ENCODE results near the gene SLIT3.

SLIT3 gene

GRCh38 chr5:169039592-169039991 is 261.3 kb downstream of the SLIT3 start:
- no peak for DNase-seq
- Histone ChIP-seq H3K36me3 (ENCODE audit: control insufficient read depth, insufficient read depth, low read length) (no peaks in the 10 kb centered on the region), H3K27me3 (replicated peaks; ENCODE audit: control insufficient read depth, insufficient read depth, low read length, poor library complexity, severe bottlenecking) (no peaks in the 10 kb centered on the region), H3K4me3 (ENCODE audit: insufficient read depth, low read depth, low read length, poor library complexity, severe bottlenecking) (no peak overlapping the region), H3K4me1 (ENCODE audit: control insufficient read depth, insufficient read depth, low read length, poor library complexity, severe bottlenecking) (no peaks in the 10 kb centered on the region), H3K9me3 (ENCODE audit: control insufficient read depth, low read length) (no peaks in the 10 kb centered on the region), H3K27ac (ENCODE audit: insufficient read depth, low read length, poor library complexity, severe bottlenecking) (no peak overlapping the region)

GRCh38 chr5:169037466-169037865 is 263.5 kb downstream of the SLIT3 start:
- no peak for DNase-seq
- Histone ChIP-seq H3K4me1 (ENCODE audit: control insufficient read depth, insufficient read depth, low read length, poor library complexity, severe bottlenecking) (no peaks in the 10 kb centered on the region), H3K36me3 (ENCODE audit: control insufficient read depth, insufficient read depth, low read length) (no peaks in the 10 kb centered on the region), H3K9me3 (ENCODE audit: control insufficient read depth, low read length) (no peaks in the 10 kb centered on the region), H3K27me3 (replicated peaks; ENCODE audit: control insufficient read depth, insufficient read depth, low read length, poor library complexity, severe bottlenecking) (no peaks in the 10 kb centered on the region), H3K27ac (ENCODE audit: insufficient read depth, low read length, poor library complexity, severe bottlenecking) (no peak overlapping the region), H3K4me3 (ENCODE audit: insufficient read depth, low read depth, low read length, poor library complexity, severe bottlenecking) (no peak overlapping the region)

- H3K27ac ChIP-seq (ENCODE audit: insufficient read depth, low read length, poor library complexity, severe bottlenecking): no peak overlapping the region
- H3K36me3 ChIP-seq (ENCODE audit: control insufficient read depth, insufficient read depth, low read length): no peaks in the 10 kb centered on the region
- no peaks in the 10 kb centered on the region for H3K9me3 ChIP-seq (ENCODE audit: control insufficient read depth, low read length)
- H3K4me3 ChIP-seq (ENCODE audit: insufficient read depth, low read depth, low read length, poor library complexity, severe bottlenecking): no peak overlapping the region
- no peaks in the 10 kb centered on the region for H3K27me3 ChIP-seq (replicated peaks; ENCODE audit: control insufficient read depth, insufficient read depth, low read length, poor library complexity, severe bottlenecking)
- DNase-seq: no peak
- H3K4me1 ChIP-seq (ENCODE audit: control insufficient read depth, insufficient read depth, low read length, poor library complexity, severe bottlenecking): no peaks in the 10 kb centered on the region
These were observed 264.7 kb downstream of the SLIT3 start for GRCh38 chr5:169036079-169036805.

GRCh38 chr5:169029661-169030274 is 271.2 kb downstream of the SLIT3 start:
- H3K4me1 ChIP-seq (ENCODE audit: control insufficient read depth, insufficient read depth, low read length, poor library complexity, severe bottlenecking): no peaks in the 10 kb centered on the region
- no peaks in the 10 kb centered on the region for H3K9me3 ChIP-seq (ENCODE audit: control insufficient read depth, low read length)
- H3K27me3 ChIP-seq (replicated peaks; ENCODE audit: control insufficient read depth, insufficient read depth, low read length, poor library complexity, severe bottlenecking): no peaks in the 10 kb centered on the region
- no peak for DNase-seq
- H3K36me3 ChIP-seq (ENCODE audit: control insufficient read depth, insufficient read depth, low read length): no peaks in the 10 kb centered on the region
- H3K4me3 ChIP-seq (ENCODE audit: insufficient read depth, low read depth, low read length, poor library complexity, severe bottlenecking): no peak overlapping the region
- no peak overlapping the region for H3K27ac ChIP-seq (ENCODE audit: insufficient read depth, low read length, poor library complexity, severe bottlenecking)

GRCh38 chr5:169029037-169029436 is 271.9 kb downstream of the SLIT3 start:
- Histone ChIP-seq H3K9me3 (ENCODE audit: control insufficient read depth, low read length) (no peaks in the 10 kb centered on the region), H3K4me3 (ENCODE audit: insufficient read depth, low read depth, low read length, poor library complexity, severe bottlenecking) (no peak overlapping the region), H3K4me1 (ENCODE audit: control insufficient read depth, insufficient read depth, low read length, poor library complexity, severe bottlenecking) (no peaks in the 10 kb centered on the region), H3K27me3 (replicated peaks; ENCODE audit: control insufficient read depth, insufficient read depth, low read length, poor library complexity, severe bottlenecking) (no peaks in the 10 kb centered on the region), H3K36me3 (ENCODE audit: control insufficient read depth, insufficient read depth, low read length) (no peaks in the 10 kb centered on the region), H3K27ac (ENCODE audit: insufficient read depth, low read length, poor library complexity, severe bottlenecking) (no peak overlapping the region)
- no peak for DNase-seq

- H3K4me1 ChIP-seq (ENCODE audit: control insufficient read depth, insufficient read depth, low read length, poor library complexity, severe bottlenecking): no peaks in the 10 kb centered on the region
- H3K4me3 ChIP-seq (ENCODE audit: insufficient read depth, low read depth, low read length, poor library complexity, severe bottlenecking): no peak overlapping the region
- H3K36me3 ChIP-seq (ENCODE audit: control insufficient read depth, insufficient read depth, low read length): no peaks in the 10 kb centered on the region
- H3K9me3 ChIP-seq (ENCODE audit: control insufficient read depth, low read length): no peaks in the 10 kb centered on the region
- H3K27ac ChIP-seq (ENCODE audit: insufficient read depth, low read length, poor library complexity, severe bottlenecking): no peak overlapping the region
- H3K27me3 ChIP-seq (replicated peaks; ENCODE audit: control insufficient read depth, insufficient read depth, low read length, poor library complexity, severe bottlenecking): no peaks in the 10 kb centered on the region
- DNase-seq: no peak
These were observed 273.4 kb downstream of the SLIT3 start for GRCh38 chr5:169027501-169028061.

GRCh38 chr5:169025491-169025890 is 275.4 kb downstream of the SLIT3 start:
- no peak for DNase-seq
- Histone ChIP-seq H3K27me3 (replicated peaks; ENCODE audit: control insufficient read depth, insufficient read depth, low read length, poor library complexity, severe bottlenecking) (no peaks in the 10 kb centered on the region), H3K4me3 (ENCODE audit: insufficient read depth, low read depth, low read length, poor library complexity, severe bottlenecking) (no peak overlapping the region), H3K36me3 (ENCODE audit: control insufficient read depth, insufficient read depth, low read length) (no peaks in the 10 kb centered on the region), H3K27ac (ENCODE audit: insufficient read depth, low read length, poor library complexity, severe bottlenecking) (no peak overlapping the region), H3K9me3 (ENCODE audit: control insufficient read depth, low read length) (no peaks in the 10 kb centered on the region), H3K4me1 (ENCODE audit: control insufficient read depth, insufficient read depth, low read length, poor library complexity, severe bottlenecking) (no peaks in the 10 kb centered on the region)

GRCh38 chr5:169024421-169024820 is 276.5 kb downstream of the SLIT3 start:
- no peak for DNase-seq

GRCh38 chr5:169022718-169023117 is 278.2 kb downstream of the SLIT3 start:
- DNase-seq: no peak
- no peaks in the 10 kb centered on the region for H3K4me1 ChIP-seq (ENCODE audit: control insufficient read depth, insufficient read depth, low read length, poor library complexity, severe bottlenecking)
- H3K36me3 ChIP-seq (ENCODE audit: control insufficient read depth, insufficient read depth, low read length): no peaks in the 10 kb centered on the region
- no peak overlapping the region for H3K4me3 ChIP-seq (ENCODE audit: insufficient read depth, low read depth, low read length, poor library complexity, severe bottlenecking)
- H3K27ac ChIP-seq (ENCODE audit: insufficient read depth, low read length, poor library complexity, severe bottlenecking): no peak overlapping the region
- no peaks in the 10 kb centered on the region for H3K27me3 ChIP-seq (replicated peaks; ENCODE audit: control insufficient read depth, insufficient read depth, low read length, poor library complexity, severe bottlenecking)
- H3K9me3 ChIP-seq (ENCODE audit: control insufficient read depth, low read length): no peaks in the 10 kb centered on the region

More at GRCh38 chr5:169024421-169024820, 276.5 kb downstream of the SLIT3 start:
- Histone ChIP-seq H3K27me3 (replicated peaks; ENCODE audit: control insufficient read depth, insufficient read depth, low read length, poor library complexity, severe bottlenecking) (no peaks in the 10 kb centered on the region), H3K36me3 (ENCODE audit: control insufficient read depth, insufficient read depth, low read length) (no peaks in the 10 kb centered on the region), H3K4me1 (ENCODE audit: control insufficient read depth, insufficient read depth, low read length, poor library complexity, severe bottlenecking) (no peaks in the 10 kb centered on the region), H3K27ac (ENCODE audit: insufficient read depth, low read length, poor library complexity, severe bottlenecking) (no peak overlapping the region), H3K4me3 (ENCODE audit: insufficient read depth, low read depth, low read length, poor library complexity, severe bottlenecking) (no peak overlapping the region), H3K9me3 (ENCODE audit: control insufficient read depth, low read length) (no peaks in the 10 kb centered on the region)

- H3K4me1 ChIP-seq (ENCODE audit: control insufficient read depth, insufficient read depth, low read length, poor library complexity, severe bottlenecking): no peaks in the 10 kb centered on the region
These were observed 280.8 kb downstream of the SLIT3 start for GRCh38 chr5:169020102-169020501.

More at GRCh38 chr5:169020102-169020501, 280.8 kb downstream of the SLIT3 start:
- Histone ChIP-seq H3K9me3 (ENCODE audit: control insufficient read depth, low read length) (no peaks in the 10 kb centered on the region), H3K27me3 (replicated peaks; ENCODE audit: control insufficient read depth, insufficient read depth, low read length, poor library complexity, severe bottlenecking) (no peaks in the 10 kb centered on the region), H3K27ac (ENCODE audit: insufficient read depth, low read length, poor library complexity, severe bottlenecking) (no peak overlapping the region), H3K4me3 (ENCODE audit: insufficient read depth, low read depth, low read length, poor library complexity, severe bottlenecking) (no peak overlapping the region), H3K36me3 (ENCODE audit: control insufficient read depth, insufficient read depth, low read length) (no peaks in the 10 kb centered on the region)
- no peak for DNase-seq
